CD1c-positive myeloid dendritic cell (primary cell): Measurements from ENCODE around the gene ZFYVE27.
A peak's percentile ranks its signal among the peaks of the same experiment; 100 is the strongest.

Source experiments
- DNase-seq: peaks from one replicate; pipeline ENCODE4 v3.0.0-alpha.2; 2016; ENCODE audit errors: extremely low spot score

ZFYVE27 gene

GRCh38 chr10:97744405-97745035, 7.6 kb downstream of the ZFYVE27 start:
- DNase-seq = no peak

- no peak for DNase-seq
These were observed 10.6 kb downstream of the ZFYVE27 start for GRCh38 chr10:97747573-97747972.

GRCh38 chr10:97748116-97748515, 11.2 kb downstream of the ZFYVE27 start:
- no peak for DNase-seq

- no peak for DNase-seq
These were observed 16.0 kb downstream of the ZFYVE27 start for GRCh38 chr10:97752956-97753355.

GRCh38 chr10:97754726-97755125, 17.8 kb downstream of the ZFYVE27 start:
- no peak for DNase-seq

- DNase-seq = no peak
These were observed 18.8 kb downstream of the ZFYVE27 start for GRCh38 chr10:97755718-97756117.

GRCh38 chr10:97757471-97757870, 20.5 kb downstream of the ZFYVE27 start:
- no peak for DNase-seq

GRCh38 chr10:97759158-97759887, 22.4 kb downstream of the ZFYVE27 start:
- DNase-seq = peak; percentile 35

GRCh38 chr10:97759946-97760345, 23.0 kb downstream of the ZFYVE27 start:
- DNase-seq = no peak

GRCh38 chr10:97760461-97761257, 23.7 kb downstream of the ZFYVE27 start:
- no peak for DNase-seq

- no peak for DNase-seq
These were observed 24.5 kb downstream of the ZFYVE27 start for GRCh38 chr10:97761331-97761865.

- DNase-seq = no peak
These were observed 25.1 kb downstream of the ZFYVE27 start for GRCh38 chr10:97762056-97762455.

GRCh38 chr10:97762816-97763215, 25.9 kb downstream of the ZFYVE27 start:
- DNase-seq = no peak

- no peak for DNase-seq
These were observed 26.5 kb downstream of the ZFYVE27 start for GRCh38 chr10:97763411-97763810.

- no peak for DNase-seq
These were observed 27.0 kb downstream of the ZFYVE27 start for GRCh38 chr10:97763947-97764346.

GRCh38 chr10:97764519-97764931, 27.6 kb downstream of the ZFYVE27 start:
- DNase-seq = no peak

- no peak for DNase-seq
These were observed 28.3 kb downstream of the ZFYVE27 start for GRCh38 chr10:97765201-97765600.

- no peak for DNase-seq
These were observed 29.3 kb downstream of the ZFYVE27 start for GRCh38 chr10:97766106-97766810.

GRCh38 chr10:97766996-97767924, 30.3 kb downstream of the ZFYVE27 start:
- no peak for DNase-seq
